ENCODE measurements around the gene SNAPC5. TPM values are rescaled to one million over a fixed set of nuclear protein-coding genes. Genes with fewer than 3 reads are reported as not detected.

SNAPC5 gene
- total RNA-seq, 1 experiment from 2014 or later, result 24.6 TPM

GRCh38 chr15:66498501-66499386, 1.2 kb upstream of the SNAPC5 start:
- H3K4me3 Mint-ChIP-seq (ENCODE audit: unreplicated experiment), result no peak overlapping the region
- no peak for DNase-seq (ENCODE audit: unreplicated experiment)
- CTCF ChIA-PET, result interaction anchor here (0.7 to 4.0 kb wide), 28 partner anchors 9 to 863 kb away, joined by 3 to 50 read pairs (median 5); partner anchors contain the start of gene MAP2K1
- H3K27me3 Mint-ChIP-seq (ENCODE audit: insufficient read depth, unreplicated experiment), result no peaks in the 10 kb centered on the region
- peak; percentile 50 for TF ChIP-seq CTCF (IDR thresholded peaks at IDR 0.05; ENCODE audit: unreplicated experiment)
- peaks cover 84% of the 10 kb centered on the region for H3K36me3 Mint-ChIP-seq (ENCODE audit: insufficient read depth, unreplicated experiment)
- POLR2A ChIA-PET, result interaction anchor here (0.5 to 6.1 kb wide), 17 partner anchors 9 to 389 kb away, joined by 3 to 158 read pairs (median 3); partner anchors contain the start of genes DIS3L, MAP2K1 and TIPIN
- intact Hi-C loops (cut with micrococcal nuclease), result loop anchor here (5.0 kb wide), 1 partner anchor 516 kb away; no protein-coding TSS in a partner anchor
- no peaks in the 10 kb centered on the region for H3K9me3 Mint-ChIP-seq (ENCODE audit: unreplicated experiment)
- BruUV-seq (replicated peaks), result no TSS peak
- H3K27ac Mint-ChIP-seq (ENCODE audit: low read depth, unreplicated experiment), result no peak overlapping the region
- peaks cover 13% of the 10 kb centered on the region for H3K4me1 Mint-ChIP-seq (ENCODE audit: insufficient read depth, unreplicated experiment)

GRCh38 chr15:66496951-66497501, 536 bp downstream of the SNAPC5 start:
- peak overlapping the region; percentile 87 for H3K27ac Mint-ChIP-seq (ENCODE audit: low read depth, unreplicated experiment)
- TF ChIP-seq CTCF (IDR thresholded peaks at IDR 0.05; ENCODE audit: unreplicated experiment), result no peak
- peaks cover 75% of the 10 kb centered on the region for H3K36me3 Mint-ChIP-seq (ENCODE audit: insufficient read depth, unreplicated experiment)
- ChIA-PET POLR2A (interaction anchor here (0.8 to 6.1 kb wide), 13 partner anchors 8 to 205 kb away, joined by 3 to 158 read pairs (median 6); partner anchors contain the start of genes DIS3L, MAP2K1, RPL4 and TIPIN), CTCF (interaction anchor here (0.7 to 4.0 kb wide), 13 partner anchors 8 to 364 kb away, joined by 3 to 50 read pairs (median 9); partner anchors contain the start of gene MAP2K1)
- intact Hi-C loops (cut with micrococcal nuclease), result loop anchor here (1.0 to 5.0 kb wide), 4 partner anchors 111 to 515 kb away; partner anchors contain the start of genes MAP2K1 and TIPIN
- H3K27me3 Mint-ChIP-seq (ENCODE audit: insufficient read depth, unreplicated experiment), result no peaks in the 10 kb centered on the region
- peak overlapping the region; percentile 90 for H3K4me3 Mint-ChIP-seq (ENCODE audit: unreplicated experiment)
- no peak for DNase-seq (ENCODE audit: unreplicated experiment)
- no peaks in the 10 kb centered on the region for H3K9me3 Mint-ChIP-seq (ENCODE audit: unreplicated experiment)
- peaks cover 13% of the 10 kb centered on the region for H3K4me1 Mint-ChIP-seq (ENCODE audit: insufficient read depth, unreplicated experiment)
- BruUV-seq (replicated peaks), result no TSS peak

GRCh38 chr15:66494262-66494661, 3.3 kb downstream of the SNAPC5 start:
- Mint-ChIP-seq H3K27me3 (ENCODE audit: insufficient read depth, unreplicated experiment) (no peaks in the 10 kb centered on the region), H3K9me3 (ENCODE audit: unreplicated experiment) (no peaks in the 10 kb centered on the region), H3K36me3 (ENCODE audit: insufficient read depth, unreplicated experiment) (peaks cover 69% of the 10 kb centered on the region), H3K27ac (ENCODE audit: low read depth, unreplicated experiment) (no peak overlapping the region), H3K4me3 (ENCODE audit: unreplicated experiment) (no peak overlapping the region), H3K4me1 (ENCODE audit: insufficient read depth, unreplicated experiment) (peaks cover 13% of the 10 kb centered on the region)
- CTCF ChIA-PET, result interaction anchor here (0.6 kb wide), 2 partner anchors 31 to 173 kb away, joined by 3 to 4 read pairs; no protein-coding TSS in a partner anchor
- intact Hi-C loops (cut with micrococcal nuclease), result no loop called here
- no peak for TF ChIP-seq CTCF (IDR thresholded peaks at IDR 0.05; ENCODE audit: unreplicated experiment)
- no TSS peak for BruUV-seq (replicated peaks)
- POLR2A ChIA-PET, result interaction anchor here (0.6 to 1.6 kb wide), 4 partner anchors 10 to 107 kb away, joined by 4 to 5 read pairs (median 4); partner anchors contain the start of genes RPL4 and ZWILCH
- no peak for DNase-seq (ENCODE audit: unreplicated experiment)

GRCh38 chr15:66491846-66492245, 5.7 kb downstream of the SNAPC5 start:
- Mint-ChIP-seq H3K27ac (ENCODE audit: low read depth, unreplicated experiment) (no peak overlapping the region), H3K4me3 (ENCODE audit: unreplicated experiment) (no peak overlapping the region), H3K36me3 (ENCODE audit: insufficient read depth, unreplicated experiment) (peaks cover 57% of the 10 kb centered on the region), H3K9me3 (ENCODE audit: unreplicated experiment) (no peaks in the 10 kb centered on the region), H3K4me1 (ENCODE audit: insufficient read depth, unreplicated experiment) (peaks cover 7% of the 10 kb centered on the region), H3K27me3 (ENCODE audit: insufficient read depth, unreplicated experiment) (no peaks in the 10 kb centered on the region)
- TF ChIP-seq CTCF (IDR thresholded peaks at IDR 0.05; ENCODE audit: unreplicated experiment), result no peak
- CTCF ChIA-PET, result interaction anchor here (0.5 kb wide), 1 partner anchor 1656 kb away, joined by 4 read pairs; no protein-coding TSS in a partner anchor
- BruUV-seq (replicated peaks), result no TSS peak
- intact Hi-C loops (cut with micrococcal nuclease), result no loop called here
- no peak for DNase-seq (ENCODE audit: unreplicated experiment)
- POLR2A ChIA-PET, result interaction anchor here (1.0 to 1.8 kb wide), 4 partner anchors 9 to 14 kb away, joined by 3 to 5 read pairs (median 4); partner anchors contain the start of gene ZWILCH

Measured in MCF 10A (cell line).